DND-41 (cell line): Measurements from ENCODE around the gene GRID1.

Source experiments
- EZH2 ChIP-seq: IDR thresholded peaks from 3 replicates; pipeline ENCODE4 v1.6.1; 2012; ENCODE audit warnings: borderline replicate concordance, low read depth, mild to moderate bottlenecking, moderate library complexity, low read length, inconsistent platforms; ENCODE audit not compliant: severe bottlenecking
- TF ChIP-seq, protein P1 (sequence below): IDR thresholded peaks from 2 replicates; pipeline ENCODE4 v1.5.1; 2012; ENCODE audit warnings: borderline replicate concordance, low read length, moderate library complexity, mild to moderate bottlenecking; ENCODE audit not compliant: poor library complexity, severe bottlenecking; ENCODE audit errors: extremely low read depth

- no peak for TF ChIP-seq EZH2
- TF ChIP-seq, protein P1, sequence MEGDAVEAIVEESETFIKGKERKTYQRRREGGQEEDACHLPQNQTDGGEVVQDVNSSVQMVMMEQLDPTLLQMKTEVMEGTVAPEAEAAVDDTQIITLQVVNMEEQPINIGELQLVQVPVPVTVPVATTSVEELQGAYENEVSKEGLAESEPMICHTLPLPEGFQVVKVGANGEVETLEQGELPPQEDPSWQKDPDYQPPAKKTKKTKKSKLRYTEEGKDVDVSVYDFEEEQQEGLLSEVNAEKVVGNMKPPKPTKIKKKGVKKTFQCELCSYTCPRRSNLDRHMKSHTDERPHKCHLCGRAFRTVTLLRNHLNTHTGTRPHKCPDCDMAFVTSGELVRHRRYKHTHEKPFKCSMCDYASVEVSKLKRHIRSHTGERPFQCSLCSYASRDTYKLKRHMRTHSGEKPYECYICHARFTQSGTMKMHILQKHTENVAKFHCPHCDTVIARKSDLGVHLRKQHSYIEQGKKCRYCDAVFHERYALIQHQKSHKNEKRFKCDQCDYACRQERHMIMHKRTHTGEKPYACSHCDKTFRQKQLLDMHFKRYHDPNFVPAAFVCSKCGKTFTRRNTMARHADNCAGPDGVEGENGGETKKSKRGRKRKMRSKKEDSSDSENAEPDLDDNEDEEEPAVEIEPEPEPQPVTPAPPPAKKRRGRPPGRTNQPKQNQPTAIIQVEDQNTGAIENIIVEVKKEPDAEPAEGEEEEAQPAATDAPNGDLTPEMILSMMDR: no peak
These were observed 58.5 kb downstream of the GRID1 start for GRCh38 chr10:86308056-86308455.
